Liver (tissue), 3 donors: Measurements from ENCODE around the gene PTPRD.

Source experiments
- GABPA ChIP-seq, 2 donors: IDR thresholded peaks in 1 of 2; conservative IDR thresholded peaks in 1 of 2; 2 replicates each; pipeline ENCODE4 v1.6.1; 2016; ENCODE audit warnings: antibody characterized with exemption in 2 of 2, mild to moderate bottlenecking in 1 of 2, moderate library complexity in 1 of 2
- RAD21 ChIP-seq, 2 donors: IDR thresholded peaks; 2 replicates each; pipeline ENCODE4 v1.6.1; 2016; ENCODE audit warnings: antibody characterized with exemption in 2 of 2, mild to moderate bottlenecking in 2 of 2
- SP1 ChIP-seq: IDR thresholded peaks from 2 replicates; pipeline ENCODE4 v1.6.1; 2018; ENCODE audit warnings: antibody characterized with exemption, mild to moderate bottlenecking
- TAF1 ChIP-seq: conservative IDR thresholded peaks from 2 replicates; pipeline ENCODE4 v1.6.1; 2016; ENCODE audit warnings: antibody characterized with exemption, mild to moderate bottlenecking
- YY1 ChIP-seq: IDR thresholded peaks from 2 replicates; pipeline ENCODE4 v1.6.1; 2016; ENCODE audit warnings: antibody characterized with exemption, mild to moderate bottlenecking
- TF ChIP-seq, protein P1 (sequence below): fragments of 150-350 bp; IDR thresholded peaks from 2 replicates; pipeline ENCODE4 v1.5.1; 2017; ENCODE audit warnings: improper control_type of control experiment, low read depth, low read length; ENCODE audit not compliant: missing input control
- TF ChIP-seq, protein P2 (sequence below): IDR thresholded peaks from 2 replicates; pipeline ENCODE4 v1.6.1; 2016; ENCODE audit warnings: antibody characterized with exemption
- TF ChIP-seq, protein P3 (sequence below): IDR thresholded peaks from 2 replicates; pipeline ENCODE4 v1.6.1; 2016; ENCODE audit warnings: antibody characterized with exemption, mild to moderate bottlenecking
- TF ChIP-seq, protein P4 (sequence below): IDR thresholded peaks from 2 replicates; pipeline ENCODE4 v1.6.1; 2016; ENCODE audit warnings: antibody characterized with exemption
- donor health status: healthy.
- donor health status: healthy.

DNA sequence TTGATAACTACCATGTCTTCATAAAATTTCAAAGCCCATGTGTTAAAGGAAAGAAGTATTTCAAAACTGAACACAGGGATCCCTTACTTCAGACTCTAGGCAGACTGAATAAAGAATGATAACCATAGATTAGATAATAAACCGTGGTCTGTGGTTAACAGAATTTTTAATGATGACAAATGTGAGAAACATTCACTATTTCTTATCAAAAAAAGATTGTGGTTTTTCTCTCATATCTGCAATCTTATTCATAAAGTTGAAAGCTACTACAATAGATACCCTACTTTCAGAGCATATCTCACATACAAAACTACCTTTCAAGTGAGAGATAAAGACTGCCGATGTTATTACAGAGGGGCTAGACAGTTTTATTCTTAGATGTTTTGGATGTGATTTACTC, 1996.4 kb downstream of the PTPRD start:
- no peak for TF ChIP-seq SP1
- TF ChIP-seq YY1: no peak
- TF ChIP-seq, protein P1, sequence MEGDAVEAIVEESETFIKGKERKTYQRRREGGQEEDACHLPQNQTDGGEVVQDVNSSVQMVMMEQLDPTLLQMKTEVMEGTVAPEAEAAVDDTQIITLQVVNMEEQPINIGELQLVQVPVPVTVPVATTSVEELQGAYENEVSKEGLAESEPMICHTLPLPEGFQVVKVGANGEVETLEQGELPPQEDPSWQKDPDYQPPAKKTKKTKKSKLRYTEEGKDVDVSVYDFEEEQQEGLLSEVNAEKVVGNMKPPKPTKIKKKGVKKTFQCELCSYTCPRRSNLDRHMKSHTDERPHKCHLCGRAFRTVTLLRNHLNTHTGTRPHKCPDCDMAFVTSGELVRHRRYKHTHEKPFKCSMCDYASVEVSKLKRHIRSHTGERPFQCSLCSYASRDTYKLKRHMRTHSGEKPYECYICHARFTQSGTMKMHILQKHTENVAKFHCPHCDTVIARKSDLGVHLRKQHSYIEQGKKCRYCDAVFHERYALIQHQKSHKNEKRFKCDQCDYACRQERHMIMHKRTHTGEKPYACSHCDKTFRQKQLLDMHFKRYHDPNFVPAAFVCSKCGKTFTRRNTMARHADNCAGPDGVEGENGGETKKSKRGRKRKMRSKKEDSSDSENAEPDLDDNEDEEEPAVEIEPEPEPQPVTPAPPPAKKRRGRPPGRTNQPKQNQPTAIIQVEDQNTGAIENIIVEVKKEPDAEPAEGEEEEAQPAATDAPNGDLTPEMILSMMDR: no peak
- TF ChIP-seq, protein P2, sequence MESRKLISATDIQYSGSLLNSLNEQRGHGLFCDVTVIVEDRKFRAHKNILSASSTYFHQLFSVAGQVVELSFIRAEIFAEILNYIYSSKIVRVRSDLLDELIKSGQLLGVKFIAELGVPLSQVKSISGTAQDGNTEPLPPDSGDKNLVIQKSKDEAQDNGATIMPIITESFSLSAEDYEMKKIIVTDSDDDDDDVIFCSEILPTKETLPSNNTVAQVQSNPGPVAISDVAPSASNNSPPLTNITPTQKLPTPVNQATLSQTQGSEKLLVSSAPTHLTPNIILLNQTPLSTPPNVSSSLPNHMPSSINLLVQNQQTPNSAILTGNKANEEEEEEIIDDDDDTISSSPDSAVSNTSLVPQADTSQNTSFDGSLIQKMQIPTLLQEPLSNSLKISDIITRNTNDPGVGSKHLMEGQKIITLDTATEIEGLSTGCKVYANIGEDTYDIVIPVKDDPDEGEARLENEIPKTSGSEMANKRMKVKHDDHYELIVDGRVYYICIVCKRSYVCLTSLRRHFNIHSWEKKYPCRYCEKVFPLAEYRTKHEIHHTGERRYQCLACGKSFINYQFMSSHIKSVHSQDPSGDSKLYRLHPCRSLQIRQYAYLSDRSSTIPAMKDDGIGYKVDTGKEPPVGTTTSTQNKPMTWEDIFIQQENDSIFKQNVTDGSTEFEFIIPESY: no peak
- TF ChIP-seq, protein P3, sequence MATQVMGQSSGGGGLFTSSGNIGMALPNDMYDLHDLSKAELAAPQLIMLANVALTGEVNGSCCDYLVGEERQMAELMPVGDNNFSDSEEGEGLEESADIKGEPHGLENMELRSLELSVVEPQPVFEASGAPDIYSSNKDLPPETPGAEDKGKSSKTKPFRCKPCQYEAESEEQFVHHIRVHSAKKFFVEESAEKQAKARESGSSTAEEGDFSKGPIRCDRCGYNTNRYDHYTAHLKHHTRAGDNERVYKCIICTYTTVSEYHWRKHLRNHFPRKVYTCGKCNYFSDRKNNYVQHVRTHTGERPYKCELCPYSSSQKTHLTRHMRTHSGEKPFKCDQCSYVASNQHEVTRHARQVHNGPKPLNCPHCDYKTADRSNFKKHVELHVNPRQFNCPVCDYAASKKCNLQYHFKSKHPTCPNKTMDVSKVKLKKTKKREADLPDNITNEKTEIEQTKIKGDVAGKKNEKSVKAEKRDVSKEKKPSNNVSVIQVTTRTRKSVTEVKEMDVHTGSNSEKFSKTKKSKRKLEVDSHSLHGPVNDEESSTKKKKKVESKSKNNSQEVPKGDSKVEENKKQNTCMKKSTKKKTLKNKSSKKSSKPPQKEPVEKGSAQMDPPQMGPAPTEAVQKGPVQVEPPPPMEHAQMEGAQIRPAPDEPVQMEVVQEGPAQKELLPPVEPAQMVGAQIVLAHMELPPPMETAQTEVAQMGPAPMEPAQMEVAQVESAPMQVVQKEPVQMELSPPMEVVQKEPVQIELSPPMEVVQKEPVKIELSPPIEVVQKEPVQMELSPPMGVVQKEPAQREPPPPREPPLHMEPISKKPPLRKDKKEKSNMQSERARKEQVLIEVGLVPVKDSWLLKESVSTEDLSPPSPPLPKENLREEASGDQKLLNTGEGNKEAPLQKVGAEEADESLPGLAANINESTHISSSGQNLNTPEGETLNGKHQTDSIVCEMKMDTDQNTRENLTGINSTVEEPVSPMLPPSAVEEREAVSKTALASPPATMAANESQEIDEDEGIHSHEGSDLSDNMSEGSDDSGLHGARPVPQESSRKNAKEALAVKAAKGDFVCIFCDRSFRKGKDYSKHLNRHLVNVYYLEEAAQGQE: no peak
- TF ChIP-seq TAF1: no peak
- TF ChIP-seq, protein P4, sequence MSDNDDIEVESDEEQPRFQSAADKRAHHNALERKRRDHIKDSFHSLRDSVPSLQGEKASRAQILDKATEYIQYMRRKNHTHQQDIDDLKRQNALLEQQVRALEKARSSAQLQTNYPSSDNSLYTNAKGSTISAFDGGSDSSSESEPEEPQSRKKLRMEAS: no peak
- TF ChIP-seq GABPA (IDR thresholded peaks at IDR 0.05 in 1 of 2, conservative IDR thresholded peaks at IDR 0.05 in 1 of 2): no peak
- no peak for TF ChIP-seq RAD21 (IDR thresholded peaks at IDR 0.05)
